ENCODE results near the gene UBA7. TPM values are rescaled to one million over a fixed set of nuclear protein-coding genes. Genes with fewer than 3 reads are reported as not detected.

The UBA7 gene
- 49.7 and 53.4 TPM in 2 replicates for total RNA-seq

GRCh38 chr3:49813497-49814174, at the start of gene UBA7:
TSS of gene UBA7 (minus strand) at chr3:49813953. CDS start at chr3:49813787, 166 bp downstream.

DNA sequence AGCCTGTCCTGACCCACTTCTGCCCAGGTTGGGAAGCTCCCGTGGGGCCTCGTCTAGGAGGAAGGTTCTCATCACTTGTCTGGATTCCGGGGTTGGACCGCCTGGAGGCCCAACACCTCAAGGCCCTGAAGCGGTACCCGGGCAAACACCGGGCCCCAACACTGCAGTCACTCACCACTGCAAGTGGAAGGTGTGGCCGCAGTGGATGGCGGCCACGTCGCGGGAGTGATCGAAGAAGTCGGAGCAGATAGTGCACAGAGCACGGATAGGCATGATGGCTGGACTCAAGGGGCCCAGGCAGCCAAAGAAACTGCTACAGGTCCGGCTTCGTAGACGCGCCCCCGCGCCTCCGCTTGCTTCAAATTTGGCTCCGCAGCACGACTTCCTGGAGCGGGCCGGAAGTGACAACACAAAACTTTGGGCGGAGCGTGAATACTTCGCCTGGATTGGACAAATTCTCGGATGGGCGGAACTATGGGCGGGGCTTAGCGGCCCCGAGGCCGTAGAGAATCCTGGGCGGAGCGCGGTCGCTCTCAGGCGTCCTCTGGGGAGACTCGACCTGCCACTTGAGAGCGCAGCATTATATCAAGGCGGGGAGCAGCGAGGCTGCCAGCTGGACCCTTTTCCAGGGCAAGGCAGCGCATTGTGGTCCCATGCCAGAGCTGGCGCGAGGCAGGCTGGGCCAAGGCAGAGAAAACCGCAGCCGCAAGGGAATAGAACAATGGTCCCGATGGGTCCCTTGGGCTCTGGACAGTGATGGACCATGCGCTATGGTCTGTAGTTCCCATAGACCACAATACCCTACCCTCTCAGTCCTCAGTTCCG, 42.6 kb upstream of the UBA7 start, which contains the start of gene TRAIP:
Gene TRAIP, minus strand, starts transcription at position 384 of the 825 bp plus-strand sequence. Its CDS starts 111 bp downstream, at position 273.

GRCh38 chr3:49802719-49803464, 10.9 kb downstream of the UBA7 start, which contains the start of gene INKA1:
TSS of gene INKA1 (plus strand) at chr3:49803261. CDS start at chr3:49803393, 132 bp downstream.

GRCh38 chr3:49799761-49800160, 14.0 kb downstream of the UBA7 start, which contains the start of gene CDHR4:
TSS of gene CDHR4 (minus strand) at chr3:49799873. CDS start at chr3:49799812, 61 bp downstream.

GRCh38 chr3:49786357-49787181, 27.2 kb downstream of the UBA7 start, which contains the start of gene IP6K1:
TSS of gene IP6K1 (minus strand) at chr3:49786542. CDS start at chr3:49748040, 38,502 bp downstream.

Small RNAs within 50 kb of the gene (small RNA-seq; reads per million reads assigned to genes)
- gene COX6CP14 (not detected), gene RN7SL217P (not detected)

Other genes with a start within 250 kb of the UBA7 start
- gene APEH, start 139.6 kb downstream of the UBA7 start, total RNA-seq, result 70.7 and 85.2 TPM in 2 replicates
- 3.1 and 3.6 TPM in 2 replicates for gene MST1, start 124.5 kb downstream of the UBA7 start, total RNA-seq
- gene RNF123, start 124.4 kb downstream of the UBA7 start, total RNA-seq, result 12.4 and 16.3 TPM in 2 replicates
- gene AMIGO3, start 94.3 kb downstream of the UBA7 start, total RNA-seq, result 0.32 TPM in 1 of 2 replicates, not detected in the other
- gene GMPPB, start 90.0 kb downstream of the UBA7 start, total RNA-seq, result 20.6 and 22.3 TPM in 2 replicates
- 39.3 and 40.9 TPM in 2 replicates for gene IP6K1, start 27.4 kb downstream of the UBA7 start, total RNA-seq
- gene CDHR4, start 14.1 kb downstream of the UBA7 start, total RNA-seq, result 0.13 TPM in 1 of 2 replicates, not detected in the other
- gene INKA1, start 10.7 kb downstream of the UBA7 start, total RNA-seq, result 2.5 and 2.8 TPM in 2 replicates
- 2.1 and 3.1 TPM in 2 replicates for gene TRAIP, start 42.6 kb upstream of the UBA7 start, total RNA-seq
- not detected in 2 replicates for gene CAMKV, start 56.0 kb upstream of the UBA7 start, total RNA-seq
- 0.97 and 1.3 TPM in 2 replicates for gene MST1R, start 89.9 kb upstream of the UBA7 start, total RNA-seq
- gene MON1A, start 115.9 kb upstream of the UBA7 start, total RNA-seq, result 9.7 and 10.1 TPM in 2 replicates
- 66.6 and 68.1 TPM in 2 replicates for gene RBM6, start 126.2 kb upstream of the UBA7 start, total RNA-seq

Measured in articular chondrocyte of knee joint (primary cell).